GM12878 (cell line): ENCODE measurements around the gene TEC. TPM values are rescaled to one million over a fixed set of nuclear protein-coding genes. Genes with fewer than 3 reads are reported as not detected.

Experiments
- ATF3 ChIP-seq: IDR thresholded peaks from 2 replicates; pipeline ENCODE4 v1.6.1; 2011; ENCODE audit warnings: low read depth, mild to moderate bottlenecking, low read length, moderate library complexity, borderline replicate concordance; ENCODE audit errors: extremely low read depth
- ATF7 ChIP-seq: fragments of 450-650 bp; IDR thresholded peaks from 2 replicates; pipeline ENCODE4 v1.6.1; 2016; ENCODE audit warnings: low read depth, mild to moderate bottlenecking
- IKZF2 ChIP-seq, 2 experiments: fragments of 450-650 bp; IDR thresholded peaks; 2 replicates each; pipeline ENCODE4 v1.6.1; 2017; ENCODE audit warnings: mild to moderate bottlenecking in 2 of 2, moderate library complexity in 2 of 2
- NFYA ChIP-seq: IDR thresholded peaks from 2 replicates; pipeline ENCODE4 v1.6.1; 2011; ENCODE audit warnings: low read depth, mild to moderate bottlenecking, low read length, improper control_type of control experiment, borderline replicate concordance
- NFYB ChIP-seq: IDR thresholded peaks from 2 replicates; pipeline ENCODE4 v1.6.1; 2011; ENCODE audit warnings: low read depth, mild to moderate bottlenecking, low read length, improper control_type of control experiment, moderate library complexity; ENCODE audit not compliant: insufficient read depth
- PKNOX1 ChIP-seq: fragments of 450-650 bp; IDR thresholded peaks from 2 replicates; pipeline ENCODE4 v1.6.1; 2016; ENCODE audit warnings: mild to moderate bottlenecking
- POLR2A ChIP-seq: IDR thresholded peaks from 2 replicates; pipeline ENCODE4 v1.6.1; 2011; ENCODE audit warnings: low read depth, mild to moderate bottlenecking, low read length
- RELA ChIP-seq: fragments of 450-650 bp; IDR thresholded peaks from 2 replicates; pipeline ENCODE4 v1.8.0; 2014; ENCODE audit warnings: borderline replicate concordance; ENCODE audit not compliant: partially characterized antibody
- REST ChIP-seq: IDR thresholded peaks from 2 replicates; pipeline ENCODE4 v1.6.1; 2012; ENCODE audit warnings: mild to moderate bottlenecking, low read depth, low read length
- ZBTB11 ChIP-seq: fragments of 450-650 bp; formaldehyde crosslinking; IDR thresholded peaks from 2 replicates; pipeline ENCODE4 v1.5.0; 2022; ENCODE audit warnings: mild to moderate bottlenecking, missing genetic modification characterization
- ZNF217 ChIP-seq: fragments of 450-650 bp; IDR thresholded peaks from 2 replicates; pipeline ENCODE4 v1.6.1; 2017; ENCODE audit warnings: antibody characterized with exemption, mild to moderate bottlenecking
- ZNF274 ChIP-seq: IDR thresholded peaks from one replicate; pipeline ENCODE4 v1.8.0; 2011; ENCODE audit not compliant: insufficient read length, insufficient read depth
- polyA plus RNA-seq, 11 experiments: library from polyadenylated mRNA; depleted of rRNA in 4 of 11; unstranded in 6 of 11; stranded (reverse) in 5 of 11; fragments of >200 nt; fragmentation: Nextera tagmentation in 4 of 11; fragmentation: Illumina TruSeq in 1 of 11; extraction: Ambion mirVana in 4 of 11; extraction: Trizol in 1 of 11; gene quantifications; 1 replicate in 1 of 11; 2 replicates in 10 of 11; pipeline versions ENCODE4 v1.2.1 to v1.2.3, GENCODE V29; 2011 to 2016; ENCODE audit warnings: inconsistent platforms in 2 of 11, missing spikeins in 2 of 11, low read depth in 1 of 11
- total RNA-seq, 4 experiments: library from RNA; depleted of rRNA in 3 of 4; stranded (reverse); fragments of >200 nt in 3 of 4; fragmentation: Illumina TruSeq in 1 of 4; extraction: Trizol in 1 of 4; gene quantifications; 2 replicates each; pipeline versions ENCODE4 v1.2.1 to v1.2.3, GENCODE V29; 2013 to 2021

TEC gene
- total and polyA plus RNA-seq, 10 of the 15 experiments (the other 5 are each of a cell fraction or from before 2014, with no cell fraction given): 7.4 to 27.2 (median 17.1) TPM

GRCh38 chr4:48216563-48216962 lies 53.1 kb downstream of the TEC start (continued):
- no peak for TF ChIP-seq ZBTB11 (CRISPR knock-in tag)
- TF ChIP-seq REST: no peak
- no peak for TF ChIP-seq PKNOX1
- TF ChIP-seq NFYB: no peak
- TF ChIP-seq RELA: no peak
- no peak for TF ChIP-seq ZNF217
- TF ChIP-seq ATF7: no peak
- no peak for TF ChIP-seq POLR2A
- TF ChIP-seq NFYA: no peak
- TF ChIP-seq IKZF2 (IDR thresholded peaks at IDR 0.05): no peak
- no peak for TF ChIP-seq ZNF274
- TF ChIP-seq ATF3: no peak
